DLD1 (cell line): ENCODE data around the gene GALP.
"Not testable (repeated sequence)": the region's sequence is repeated elsewhere in the genome, so short reads cannot be mapped to it uniquely, and the experiment has no call there.

Experiments
- in situ Hi-C: cut with HindIII; loops from 2 replicates; pipeline ENCODE4 v1.10.0; 2017; ENCODE audit warnings: low sequenced_read_pairs

Gene GALP

DNA sequence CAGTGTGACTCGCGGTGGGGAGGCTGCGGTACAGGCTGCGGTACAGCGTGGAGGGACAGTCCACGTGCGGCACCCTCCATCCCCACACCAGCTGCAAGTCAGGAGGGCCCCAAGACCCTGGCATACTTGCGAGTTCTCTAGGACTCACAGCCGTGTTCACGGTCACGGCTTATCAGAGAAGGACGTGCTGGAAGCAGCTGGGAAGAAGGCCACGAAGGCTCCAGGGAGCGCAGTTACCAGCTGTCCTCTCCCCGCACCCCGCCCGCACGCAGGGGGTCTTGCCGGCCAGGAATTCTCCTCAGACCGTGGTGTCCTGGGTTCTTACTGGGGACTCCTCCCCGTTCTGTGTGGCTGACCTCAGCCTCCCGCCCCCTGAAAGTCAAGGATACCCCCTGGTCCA lies 28.5 kb upstream of the GALP start:
- in situ Hi-C loops = no loop called here

DNA sequence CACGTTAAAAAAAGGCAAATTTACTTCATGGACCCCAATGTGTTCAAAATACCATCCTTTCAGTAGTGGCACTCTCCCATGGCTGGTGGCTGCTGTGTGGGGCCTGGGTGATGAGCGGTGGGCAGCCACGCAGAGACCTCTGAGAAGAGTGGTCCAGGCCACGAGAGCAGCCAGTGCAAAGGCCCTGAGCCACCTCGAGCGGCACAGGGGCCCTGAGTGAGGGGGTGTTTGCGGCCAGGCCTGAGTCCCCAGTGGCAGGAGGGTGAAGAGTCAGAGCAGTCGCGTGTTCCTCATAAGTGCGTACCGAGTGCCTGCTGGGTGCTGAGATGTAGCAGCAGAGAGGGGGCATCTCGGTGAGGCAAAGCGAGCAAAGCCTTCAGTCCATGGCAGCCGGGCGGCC lies 27.7 kb upstream of the GALP start:
- in situ Hi-C loops = no loop called here

DNA sequence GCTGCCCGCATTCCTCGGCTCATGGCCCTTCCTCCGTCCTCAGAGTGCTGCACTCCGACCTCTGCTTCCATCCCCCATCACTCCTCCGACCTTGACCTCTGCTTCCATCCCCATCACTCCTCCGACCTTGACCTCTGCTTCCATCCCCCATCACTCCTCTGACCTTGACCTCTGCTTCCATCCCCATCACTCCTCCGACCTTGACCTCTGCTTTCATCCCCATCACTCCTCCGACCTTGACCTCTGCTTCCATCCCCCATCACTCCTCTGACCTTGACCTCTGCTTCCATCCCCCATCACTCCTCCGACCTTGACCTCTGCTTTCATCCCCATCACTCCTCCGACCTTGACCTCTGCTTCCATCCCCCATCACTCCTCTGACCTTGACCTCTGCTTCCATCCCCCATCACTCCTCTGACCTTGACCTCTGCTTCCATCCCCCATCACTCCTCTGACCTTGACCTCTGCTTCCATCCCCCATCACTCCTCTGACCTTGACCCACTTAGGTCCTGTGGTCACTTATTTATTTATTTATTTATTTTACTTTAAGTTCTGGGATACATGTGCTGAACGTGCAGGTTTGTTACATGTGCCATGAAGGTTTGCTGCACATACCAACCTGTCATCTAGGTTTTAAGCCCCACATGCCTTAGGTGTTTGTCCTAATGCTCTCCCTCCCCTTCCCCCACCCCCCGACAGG lies 26.7 kb upstream of the GALP start:
- in situ Hi-C loops = not testable (repeated sequence)

DNA sequence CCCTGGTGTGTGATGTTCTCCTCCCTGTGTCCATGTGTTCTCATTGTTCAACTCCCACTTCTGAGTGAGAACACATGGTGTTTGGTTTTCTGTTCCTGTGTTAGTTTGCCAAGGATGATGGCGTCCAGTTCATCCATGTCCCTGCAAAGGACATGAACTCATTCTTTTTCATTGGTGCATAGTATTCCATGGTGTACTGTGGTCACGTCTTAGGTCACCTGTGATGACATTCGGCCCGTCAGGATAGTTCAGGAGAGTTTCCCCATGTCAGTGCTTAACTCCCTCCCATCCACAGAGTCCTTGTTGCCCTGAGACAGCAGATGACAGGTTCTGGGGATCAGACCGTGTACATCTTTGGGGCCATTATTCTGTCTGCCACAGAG lies 26.2 kb upstream of the GALP start:
- in situ Hi-C loops = no loop called here

DNA sequence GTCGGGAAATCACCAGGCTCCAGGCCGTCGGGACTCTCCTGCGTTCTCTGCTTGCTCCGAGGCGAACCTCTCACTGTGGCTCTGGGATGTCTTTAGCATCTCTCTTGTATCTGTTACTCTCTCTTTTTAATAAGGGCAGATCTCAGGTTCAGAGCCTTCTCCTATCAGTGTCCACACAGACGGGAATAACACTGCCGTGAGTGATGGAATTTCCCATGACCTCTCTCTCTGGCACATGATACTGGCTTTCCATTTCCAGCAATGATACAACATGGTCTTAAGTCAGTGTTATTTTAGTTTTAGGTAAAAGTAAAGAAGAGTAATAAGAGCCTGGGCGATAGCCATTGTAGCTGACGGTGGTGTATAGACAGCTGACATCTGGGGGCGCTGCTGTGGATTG lies 25.4 kb upstream of the GALP start:
- in situ Hi-C loops = no loop called here

- in situ Hi-C loops = no loop called here
Measured at GRCh38 chr19:56152644-56153043, 23.2 kb upstream of the GALP start.

- in situ Hi-C loops = no loop called here
Measured at GRCh38 chr19:56153507-56153906, 22.3 kb upstream of the GALP start.

- in situ Hi-C loops = no loop called here
Measured at GRCh38 chr19:56155124-56155687, 20.6 kb upstream of the GALP start.

DNA sequence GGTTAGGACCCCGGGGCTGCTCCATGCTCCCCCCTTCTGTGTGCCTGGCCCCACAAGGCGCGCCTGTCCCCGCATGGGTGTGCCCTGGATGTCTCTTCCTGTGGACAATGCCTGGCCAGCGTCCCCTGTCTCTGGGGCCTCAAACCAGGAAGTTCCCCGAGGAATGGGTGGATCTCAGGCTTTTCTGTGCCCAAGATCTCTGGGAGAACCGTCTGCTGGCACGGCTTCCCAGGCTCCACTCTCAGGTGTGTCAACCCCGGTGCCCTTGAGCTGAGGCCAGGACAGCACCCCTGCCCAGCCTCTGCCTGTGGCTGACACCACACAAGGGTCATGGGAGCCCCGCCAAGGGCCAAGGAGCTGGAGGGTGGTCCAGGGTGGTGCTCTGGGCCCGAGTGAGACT lies 19.0 kb upstream of the GALP start:
- in situ Hi-C loops = no loop called here

DNA sequence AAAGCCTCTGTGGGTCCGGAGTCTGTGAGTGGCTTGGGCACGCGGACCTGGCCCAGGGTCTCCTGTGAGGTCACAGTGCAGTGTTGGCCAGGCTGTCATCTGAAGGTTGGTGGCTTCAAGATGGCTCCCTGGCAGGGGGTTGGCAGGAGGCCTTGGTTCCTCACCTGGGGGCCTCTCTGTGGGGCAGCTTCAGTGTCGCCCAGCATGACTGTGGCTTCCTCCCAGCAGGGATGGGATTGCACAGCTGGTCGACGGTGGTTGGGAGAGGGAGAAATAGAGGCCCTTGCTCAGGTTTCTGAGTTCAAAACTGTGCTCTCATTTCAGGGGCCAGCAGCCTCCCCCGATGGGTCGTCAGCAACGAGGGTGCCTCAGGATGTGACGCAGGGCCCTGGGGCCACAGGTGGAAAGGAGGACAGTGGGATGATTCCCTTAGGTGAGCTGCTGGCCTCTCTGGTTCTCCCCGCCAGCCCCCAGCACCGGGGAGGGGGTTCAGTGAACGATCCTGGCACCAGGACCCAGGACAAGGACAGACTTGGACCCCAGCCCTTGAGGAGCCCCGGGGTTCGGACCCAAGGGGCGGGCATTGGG lies 17.5 kb upstream of the GALP start:
- in situ Hi-C loops = no loop called here

GRCh38 chr19:56159009-56159559 lies 16.7 kb upstream of the GALP start:
- in situ Hi-C loops = no loop called here

DNA sequence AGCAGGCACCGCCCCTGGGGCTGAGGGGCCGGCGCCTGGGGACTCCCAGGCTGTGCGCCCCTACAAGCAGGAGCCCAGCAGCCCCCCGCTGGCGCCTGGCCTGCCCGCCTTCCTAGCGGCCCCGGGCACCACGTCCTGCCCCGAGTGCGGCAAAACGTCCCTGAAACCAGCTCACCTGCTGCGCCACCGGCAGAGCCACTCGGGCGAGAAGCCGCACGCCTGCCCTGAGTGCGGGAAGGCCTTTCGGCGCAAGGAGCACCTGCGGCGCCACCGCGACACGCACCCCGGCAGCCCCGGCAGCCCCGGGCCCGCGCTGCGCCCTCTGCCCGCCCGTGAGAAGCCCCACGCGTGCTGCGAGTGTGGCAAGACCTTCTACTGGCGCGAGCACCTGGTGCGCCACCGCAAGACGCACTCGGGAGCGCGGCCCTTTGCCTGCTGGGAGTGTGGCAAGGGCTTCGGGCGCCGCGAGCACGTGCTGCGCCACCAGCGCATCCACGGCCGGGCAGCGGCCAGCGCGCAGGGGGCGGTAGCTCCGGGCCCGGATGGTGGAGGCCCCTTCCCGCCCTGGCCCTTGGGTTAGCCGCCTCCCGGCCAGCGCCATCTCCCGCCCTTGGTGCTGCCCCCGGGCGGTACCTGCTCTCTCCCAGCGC lies 16.1 kb upstream of the GALP start:
- in situ Hi-C loops = no loop called here

- in situ Hi-C loops = no loop called here
Measured at GRCh38 chr19:56161534-56161933, 14.3 kb upstream of the GALP start.

- in situ Hi-C loops = no loop called here
Measured at GRCh38 chr19:56162258-56162657, 13.6 kb upstream of the GALP start.

- in situ Hi-C loops = no loop called here
Measured at GRCh38 chr19:56163097-56163496, 12.7 kb upstream of the GALP start.

- in situ Hi-C loops = no loop called here
Measured at GRCh38 chr19:56167064-56167578, 8.7 kb upstream of the GALP start.

DNA sequence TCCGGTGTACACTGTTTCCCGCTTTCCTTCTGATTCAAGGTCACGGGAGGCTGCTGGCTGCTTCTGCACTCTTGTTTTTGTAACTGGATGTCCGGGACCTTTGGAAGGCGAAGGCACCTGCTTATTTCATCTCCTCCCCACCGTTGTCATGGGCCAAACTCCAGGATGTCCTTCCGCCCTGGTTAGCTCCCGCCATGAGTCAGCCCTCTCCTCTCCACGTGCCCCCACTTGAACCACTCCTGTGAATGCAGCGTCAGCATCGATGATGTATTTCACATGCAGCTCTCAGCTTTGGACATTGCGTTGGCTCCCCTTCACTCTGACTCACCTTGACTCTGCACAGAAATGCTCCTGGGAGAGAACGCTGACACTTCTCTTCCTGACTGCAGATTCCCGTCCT lies 5.5 kb upstream of the GALP start:
- in situ Hi-C loops = no loop called here

DNA sequence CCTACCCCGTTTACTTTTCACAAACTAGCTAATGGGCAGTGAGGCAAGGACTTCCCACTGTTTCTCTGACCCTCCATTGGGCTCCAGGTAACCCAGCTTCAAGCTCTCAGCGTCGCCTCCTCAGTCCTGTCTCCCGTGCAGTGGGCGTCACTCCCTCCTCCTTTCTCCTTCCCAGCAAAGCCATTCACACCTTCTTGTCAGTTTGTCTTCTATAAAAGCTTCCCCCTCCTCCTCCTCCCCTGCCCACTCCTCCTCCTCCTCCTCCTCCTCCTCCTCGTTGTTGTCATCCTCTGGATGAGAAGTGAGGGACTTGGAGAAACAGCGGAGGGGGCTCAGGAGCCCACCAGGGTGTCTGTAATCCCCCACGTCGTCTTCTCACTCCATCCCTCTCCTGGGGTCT lies 1.7 kb upstream of the GALP start:
- in situ Hi-C loops = no loop called here

- in situ Hi-C loops = no loop called here
Measured at GRCh38 chr19:56174550-56174949, 1.3 kb upstream of the GALP start.

DNA sequence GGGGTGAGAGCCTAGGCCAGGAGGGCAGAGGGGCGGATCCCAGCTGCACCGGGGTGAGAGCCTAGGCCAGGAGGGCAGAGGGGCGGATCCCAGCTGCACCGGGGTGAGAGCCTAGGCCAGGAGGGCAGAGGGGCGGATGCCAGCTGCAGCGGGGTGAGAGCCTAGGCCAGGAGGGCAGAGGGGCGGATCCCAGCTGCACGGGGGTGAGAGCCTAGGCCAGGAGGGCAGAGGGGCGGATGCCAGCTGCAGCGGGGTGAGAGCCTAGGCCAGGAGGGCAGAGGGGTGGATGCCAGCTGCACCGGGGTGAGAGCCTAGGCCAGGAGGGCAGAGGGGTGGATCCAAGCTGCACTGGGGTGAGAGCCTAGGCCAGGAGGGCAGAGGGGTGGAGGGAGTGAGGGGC lies 502 bp downstream of the GALP start:
- in situ Hi-C loops = not testable (repeated sequence)

DNA sequence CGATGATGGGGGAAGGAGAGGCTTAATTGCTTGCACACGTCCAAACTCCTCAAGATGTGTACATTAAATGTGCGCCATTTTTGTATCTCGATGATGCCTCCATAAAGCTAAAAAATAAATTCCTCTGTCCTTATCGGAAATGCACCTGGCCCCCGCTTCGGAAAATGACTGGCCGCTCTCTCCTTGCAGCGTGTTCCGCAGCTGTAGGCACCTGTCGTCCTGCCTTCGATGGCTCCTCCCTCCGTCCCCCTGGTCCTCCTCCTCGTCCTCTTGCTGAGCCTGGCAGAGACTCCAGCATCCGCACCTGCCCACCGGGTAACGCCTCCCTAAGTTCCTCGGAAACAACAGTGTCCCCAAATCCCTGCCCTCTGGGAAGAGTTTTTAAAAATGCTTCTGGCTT lies 1.1 kb downstream of the GALP start:
- in situ Hi-C loops = no loop called here
